Measurements from ENCODE around the gene FXYD1. TPM values are rescaled to one million over a fixed set of nuclear protein-coding genes. Genes with fewer than 3 reads are reported as not detected.
A peak's percentile ranks its signal among the peaks of the same experiment; 100 is the strongest.

The FXYD1 gene
- total and polyA plus RNA-seq, 8 donors, result 7.5 to 193 (median 24.0) TPM; not detected in 1

GRCh38 chr19:35105411-35106290, 33.0 kb upstream of the FXYD1 start:
- TF ChIP-seq EP300 (IDR thresholded peaks at IDR 0.05) (no peak), POLR2AphosphoS5 (IDR thresholded peaks at IDR 0.05) (no peak), CTCF (IDR thresholded peaks at IDR 0.05) (no peak), POLR2A (IDR thresholded peaks at IDR 0.05) (no peak)
- Histone ChIP-seq H3K27me3 (peaks cover 0 to 5% (median 0%) of the 10 kb centered on the region in 3 donors), H3K27ac (peak overlapping the region in 2 of 5 donors; percentile 70 to 72), H3K4me1 (peaks cover 0 to 18% (median 10%) of the 10 kb centered on the region in 4 donors), H3K4me3 (no peak overlapping the region), H3K36me3 (no peaks in the 10 kb centered on the region), H3K9me3 (no peaks in the 10 kb centered on the region)
- WGBS, 5 donors, result 78 to 92% (median 87%) methylated on average over 27 to 30 of the region's 30 CpGs
- intact Hi-C loops (cut with DNase I; ENCODE audit: low total_unique reads), result no loop called here
- no peak for DNase-seq

- intact Hi-C loops (cut with DNase I; ENCODE audit: low total_unique reads), result no loop called here
- H3K9me3 ChIP-seq, result no peaks in the 10 kb centered on the region
- peaks cover 0 to 18% (median 10%) of the 10 kb centered on the region in 4 donors for H3K4me1 ChIP-seq
- H3K27me3 ChIP-seq, result peaks cover 0 to 9% (median 0%) of the 10 kb centered on the region in 3 donors
- TF ChIP-seq POLR2A (IDR thresholded peaks at IDR 0.05) (no peak), POLR2AphosphoS5 (IDR thresholded peaks at IDR 0.05) (no peak), CTCF (IDR thresholded peaks at IDR 0.05) (no peak), EP300 (IDR thresholded peaks at IDR 0.05) (no peak)
- 85 to 98% (median 92%) methylated on average over 6 to 9 of the region's 9 CpGs for WGBS, 5 donors
- H3K36me3 ChIP-seq, result no peaks in the 10 kb centered on the region
- DNase-seq, result no peak
- H3K4me3 ChIP-seq, result no peak overlapping the region
- peak overlapping the region in 2 of 5 donors; percentile 70 to 72 for H3K27ac ChIP-seq
Measured at GRCh38 chr19:35106291-35106583, 32.4 kb upstream of the FXYD1 start.

DNA sequence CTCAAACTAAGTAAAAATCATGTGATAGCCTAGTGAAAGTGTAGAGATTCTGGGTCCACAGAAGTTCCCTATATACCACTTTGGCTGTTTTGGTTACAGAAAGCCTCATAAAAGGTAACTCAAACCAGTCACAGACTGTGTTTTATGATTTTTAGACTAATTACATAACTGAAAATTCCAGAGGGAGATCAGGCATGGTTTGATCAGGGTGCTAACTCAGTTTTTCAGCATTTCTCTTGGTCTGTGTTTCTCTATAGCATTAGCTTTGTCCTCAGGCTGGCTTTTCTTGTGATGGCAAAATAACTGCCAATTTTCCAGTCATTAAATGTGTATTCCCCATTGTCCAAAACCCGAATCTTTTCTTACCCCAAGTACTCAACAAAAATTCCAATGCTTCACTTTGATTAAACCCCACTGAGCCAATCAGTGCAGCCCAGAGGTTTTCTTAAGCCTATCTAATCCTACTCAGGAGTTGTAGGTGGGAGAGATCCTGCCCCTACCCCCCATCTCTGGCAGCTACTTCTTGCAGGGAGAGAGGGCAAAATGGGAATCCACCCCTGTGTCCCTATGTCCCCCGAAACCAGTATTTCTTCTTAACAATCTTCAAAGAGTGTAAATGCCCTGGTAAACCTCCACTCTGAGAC, 31.6 kb upstream of the FXYD1 start:
- 40 to 88% (median 46%) methylated on average over 1 to 2 of the region's 2 CpGs for WGBS, 5 donors
- H3K4me1 ChIP-seq, result peaks cover 0 to 18% (median 10%) of the 10 kb centered on the region in 4 donors
- no peak for TF ChIP-seq EP300 (IDR thresholded peaks at IDR 0.05)
- no peak for TF ChIP-seq POLR2AphosphoS5 (IDR thresholded peaks at IDR 0.05)
- no peak for TF ChIP-seq POLR2A (IDR thresholded peaks at IDR 0.05)
- TF ChIP-seq CTCF (IDR thresholded peaks at IDR 0.05), result no peak

DNA sequence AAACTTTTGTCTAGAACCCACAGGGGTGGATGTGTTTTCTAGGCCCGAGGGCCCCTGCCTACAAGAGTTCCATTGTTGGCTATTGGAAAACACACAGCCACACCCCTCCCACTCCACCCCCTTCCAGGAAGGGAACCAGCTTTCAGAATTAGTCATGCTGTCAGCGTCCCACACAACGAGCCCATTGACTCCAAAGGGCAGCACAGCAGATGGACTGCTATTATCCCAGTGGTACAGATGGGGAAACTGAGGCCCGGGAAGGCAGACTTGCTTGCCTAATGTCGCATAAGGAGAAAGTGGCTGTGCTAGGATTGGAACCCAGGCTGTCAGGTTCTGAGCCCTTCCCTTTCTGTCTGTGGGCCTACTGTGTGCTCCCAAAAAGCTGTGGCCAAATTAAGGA, 31.1 kb upstream of the FXYD1 start:
- peak; percentile 72 to 91 for DNase-seq
- intact Hi-C loops (cut with DNase I; ENCODE audit: low total_unique reads), result no loop called here
- Histone ChIP-seq H3K9me3 (no peaks in the 10 kb centered on the region), H3K4me3 (no peak overlapping the region), H3K36me3 (no peaks in the 10 kb centered on the region), H3K4me1 (peaks cover 0 to 18% (median 10%) of the 10 kb centered on the region in 4 donors), H3K27ac (peak overlapping the region in 4 of 5 donors; percentile 10 to 72 (median 63)), H3K27me3 (peaks cover 0 to 15% (median 0%) of the 10 kb centered on the region in 3 donors)
- 9 to 18% (median 13%) methylated on average over 5 of the region's 5 CpGs for WGBS, 5 donors
- no peak for TF ChIP-seq CTCF (IDR thresholded peaks at IDR 0.05)
- TF ChIP-seq POLR2A (IDR thresholded peaks at IDR 0.05), result no peak
- TF ChIP-seq EP300 (IDR thresholded peaks at IDR 0.05), result no peak
- TF ChIP-seq POLR2AphosphoS5 (IDR thresholded peaks at IDR 0.05), result peak in 2 of 3 donors; percentile 49 to 65

More for the DNA sequence above, 31.6 kb upstream of the FXYD1 start:
- H3K36me3 ChIP-seq, result no peaks in the 10 kb centered on the region
- DNase-seq, result no peak
- H3K27me3 ChIP-seq, result peaks cover 0 to 15% (median 0%) of the 10 kb centered on the region in 3 donors
- intact Hi-C loops (cut with DNase I; ENCODE audit: low total_unique reads), result no loop called here
- H3K27ac ChIP-seq, result peak overlapping the region; percentile 10 to 72 (median 24)
- no peaks in the 10 kb centered on the region for H3K9me3 ChIP-seq
- H3K4me3 ChIP-seq, result no peak overlapping the region
